Esophagus muscularis mucosa (tissue), 4 donors: ENCODE data around the gene CBFA2T3.

Experiments used
- EP300 ChIP-seq: sonication (generic); formaldehyde crosslinking; IDR thresholded peaks from one replicate; pipeline ENCODE4 v1.6.1; 2017; ENCODE audit warnings: antibody characterized with exemption
- POLR2A ChIP-seq: fragments of 450-650 bp; IDR thresholded peaks from one replicate; pipeline ENCODE4 v1.6.1; 2017; ENCODE audit warnings: antibody characterized with exemption, moderate library complexity, mild to moderate bottlenecking, low read depth
- POLR2AphosphoS5 ChIP-seq, 2 donors: sonication (generic); formaldehyde crosslinking; IDR thresholded peaks; one replicate each; pipeline ENCODE4 v1.6.1; 2017; ENCODE audit warnings: antibody characterized with exemption in 2 of 2
- TF ChIP-seq, protein P1 (sequence below), 3 experiments: fragments of 200-600 bp in 2 of 3; fragments of 450-650 bp in 1 of 3; sonication (generic) in 2 of 3; IDR thresholded peaks; one replicate each; pipeline ENCODE4 v1.5.1; 2017 to 2019; ENCODE audit warnings: antibody characterized with exemption in 3 of 3, mild to moderate bottlenecking in 2 of 3, moderate library complexity in 1 of 3

DNA sequence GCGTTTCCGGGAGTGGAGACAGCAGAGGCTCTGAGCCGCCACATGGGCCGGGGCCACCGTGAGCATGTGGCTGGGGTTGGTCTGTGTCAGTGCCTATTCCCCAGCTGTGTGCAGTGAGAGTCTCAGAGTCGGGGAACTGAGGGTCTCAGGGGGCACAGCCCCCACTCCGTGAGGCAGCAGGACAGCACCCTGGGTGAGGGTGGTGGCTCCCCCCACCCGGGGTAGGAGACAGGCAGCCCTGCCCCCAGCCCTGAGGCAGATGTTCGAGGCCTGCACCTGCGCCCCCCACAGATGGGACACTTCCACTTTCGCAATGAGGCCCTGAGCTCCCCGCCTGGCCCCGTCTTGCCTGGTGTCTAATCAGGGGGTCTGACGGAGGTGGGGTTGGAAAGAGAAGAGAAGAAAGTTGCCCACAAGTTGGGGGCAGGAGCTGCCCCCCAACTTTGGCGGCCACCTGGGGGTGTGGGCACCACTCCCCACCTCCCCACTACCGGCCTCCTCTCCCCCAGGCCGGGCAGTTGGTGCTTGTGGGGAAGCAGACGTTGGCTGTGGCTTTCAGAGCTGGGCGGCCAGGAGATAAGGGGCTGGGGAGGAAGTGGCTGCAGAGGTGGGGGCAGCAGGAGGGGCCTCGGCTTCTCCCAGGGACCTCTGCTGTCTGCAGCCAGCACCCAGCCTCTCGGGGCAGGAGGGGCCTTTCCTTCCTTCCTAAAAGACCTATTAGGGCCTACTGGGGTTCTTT, 1.8 kb upstream of the CBFA2T3 start:
- no peak for TF ChIP-seq EP300
- TF ChIP-seq, protein P1, sequence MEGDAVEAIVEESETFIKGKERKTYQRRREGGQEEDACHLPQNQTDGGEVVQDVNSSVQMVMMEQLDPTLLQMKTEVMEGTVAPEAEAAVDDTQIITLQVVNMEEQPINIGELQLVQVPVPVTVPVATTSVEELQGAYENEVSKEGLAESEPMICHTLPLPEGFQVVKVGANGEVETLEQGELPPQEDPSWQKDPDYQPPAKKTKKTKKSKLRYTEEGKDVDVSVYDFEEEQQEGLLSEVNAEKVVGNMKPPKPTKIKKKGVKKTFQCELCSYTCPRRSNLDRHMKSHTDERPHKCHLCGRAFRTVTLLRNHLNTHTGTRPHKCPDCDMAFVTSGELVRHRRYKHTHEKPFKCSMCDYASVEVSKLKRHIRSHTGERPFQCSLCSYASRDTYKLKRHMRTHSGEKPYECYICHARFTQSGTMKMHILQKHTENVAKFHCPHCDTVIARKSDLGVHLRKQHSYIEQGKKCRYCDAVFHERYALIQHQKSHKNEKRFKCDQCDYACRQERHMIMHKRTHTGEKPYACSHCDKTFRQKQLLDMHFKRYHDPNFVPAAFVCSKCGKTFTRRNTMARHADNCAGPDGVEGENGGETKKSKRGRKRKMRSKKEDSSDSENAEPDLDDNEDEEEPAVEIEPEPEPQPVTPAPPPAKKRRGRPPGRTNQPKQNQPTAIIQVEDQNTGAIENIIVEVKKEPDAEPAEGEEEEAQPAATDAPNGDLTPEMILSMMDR (IDR thresholded peaks at IDR 0.05), result no peak
- TF ChIP-seq POLR2A, result no peak
- no peak for TF ChIP-seq POLR2AphosphoS5 (IDR thresholded peaks at IDR 0.05)
